WERI-Rb-1 (cell line): ENCODE data around the gene APOOL.

Source experiments
- DNase-seq: peaks from one replicate; pipeline ENCODE4 v3.0.0-alpha.2; 2020
- H3K27ac ChIP-seq: fragments of 250-450 bp; sonication (Bioruptor Pico); 2 replicates; pipeline ENCODE4 v1.5.1; 2020; ENCODE audit warnings: mild to moderate bottlenecking, moderate library complexity
- H3K27me3 ChIP-seq: fragments of 250-450 bp; sonication (Bioruptor Pico); 2 replicates; pipeline ENCODE4 v1.5.1; 2021; ENCODE audit warnings: mild to moderate bottlenecking, low read depth, moderate library complexity; ENCODE audit not compliant: insufficient read depth, severe bottlenecking
- H3K36me3 ChIP-seq: fragments of 250-450 bp; sonication (Bioruptor Pico); 2 replicates; pipeline ENCODE4 v1.5.1; 2020; ENCODE audit warnings: mild to moderate bottlenecking, moderate library complexity
- H3K4me3 ChIP-seq: 2 replicates; pipeline ENCODE4 v1.5.1; 2011; ENCODE audit warnings: low read depth, mild to moderate bottlenecking, control low read depth, low read length
- H3K9me3 ChIP-seq: fragments of 250-450 bp; sonication (Bioruptor Pico); 2 replicates; pipeline ENCODE4 v1.5.1; 2021; ENCODE audit warnings: mild to moderate bottlenecking, moderate library complexity; ENCODE audit not compliant: severe bottlenecking
- TF ChIP-seq, protein P1 (sequence below): IDR thresholded peaks from 2 replicates; pipeline ENCODE4 v1.5.1; 2011; ENCODE audit warnings: low read depth, mild to moderate bottlenecking, control low read depth, inconsistent platforms, low read length

Gene APOOL

DNA sequence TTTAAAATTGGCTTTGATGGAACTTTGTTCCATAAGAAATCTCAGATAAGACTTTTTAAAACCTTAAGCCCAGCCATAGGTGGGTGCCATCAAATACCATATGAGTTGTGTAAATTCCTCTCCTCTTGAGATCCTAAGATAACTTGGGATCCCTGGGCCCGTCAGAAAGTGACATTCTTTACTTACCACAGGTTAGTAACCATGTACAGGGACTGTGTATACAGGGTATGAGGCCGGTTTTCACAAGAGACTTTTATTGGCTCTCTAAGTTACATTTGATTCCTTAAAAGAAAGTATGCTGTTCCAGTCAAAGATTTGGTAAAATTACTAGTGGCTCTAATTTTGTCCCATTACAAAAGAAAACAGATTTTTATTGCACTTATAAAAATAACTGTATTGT lies 110.1 kb downstream of the APOOL start:
- Histone ChIP-seq H3K4me3 (no peak overlapping the region), H3K27ac (no peak overlapping the region), H3K9me3 (no peaks in the 10 kb centered on the region), H3K27me3 (no peaks in the 10 kb centered on the region), H3K36me3 (no peaks in the 10 kb centered on the region)
- no peak for DNase-seq
- TF ChIP-seq, protein P1, sequence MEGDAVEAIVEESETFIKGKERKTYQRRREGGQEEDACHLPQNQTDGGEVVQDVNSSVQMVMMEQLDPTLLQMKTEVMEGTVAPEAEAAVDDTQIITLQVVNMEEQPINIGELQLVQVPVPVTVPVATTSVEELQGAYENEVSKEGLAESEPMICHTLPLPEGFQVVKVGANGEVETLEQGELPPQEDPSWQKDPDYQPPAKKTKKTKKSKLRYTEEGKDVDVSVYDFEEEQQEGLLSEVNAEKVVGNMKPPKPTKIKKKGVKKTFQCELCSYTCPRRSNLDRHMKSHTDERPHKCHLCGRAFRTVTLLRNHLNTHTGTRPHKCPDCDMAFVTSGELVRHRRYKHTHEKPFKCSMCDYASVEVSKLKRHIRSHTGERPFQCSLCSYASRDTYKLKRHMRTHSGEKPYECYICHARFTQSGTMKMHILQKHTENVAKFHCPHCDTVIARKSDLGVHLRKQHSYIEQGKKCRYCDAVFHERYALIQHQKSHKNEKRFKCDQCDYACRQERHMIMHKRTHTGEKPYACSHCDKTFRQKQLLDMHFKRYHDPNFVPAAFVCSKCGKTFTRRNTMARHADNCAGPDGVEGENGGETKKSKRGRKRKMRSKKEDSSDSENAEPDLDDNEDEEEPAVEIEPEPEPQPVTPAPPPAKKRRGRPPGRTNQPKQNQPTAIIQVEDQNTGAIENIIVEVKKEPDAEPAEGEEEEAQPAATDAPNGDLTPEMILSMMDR, result no peak

DNA sequence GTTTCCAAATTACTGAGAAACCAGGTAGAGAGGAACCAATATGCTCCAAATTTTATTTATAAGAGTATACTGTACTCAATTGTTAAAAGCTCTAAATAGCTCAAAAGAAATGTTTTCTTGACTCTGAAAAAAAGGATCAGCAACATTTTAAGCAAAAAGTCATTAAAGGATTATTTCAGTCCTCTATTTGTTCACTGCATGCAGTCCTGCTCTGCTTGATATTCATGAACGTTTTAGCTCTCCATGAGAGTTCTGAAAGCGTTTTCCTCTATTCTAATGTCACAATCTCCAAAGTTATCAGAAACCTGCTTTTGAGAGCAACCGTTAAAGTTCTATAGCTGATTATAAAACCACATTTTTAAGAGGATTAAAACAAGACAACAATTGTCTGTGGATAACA lies 110.5 kb downstream of the APOOL start:
- TF ChIP-seq, protein P1, result no peak
- DNase-seq, result no peak
- no peak overlapping the region for H3K27ac ChIP-seq

DNA sequence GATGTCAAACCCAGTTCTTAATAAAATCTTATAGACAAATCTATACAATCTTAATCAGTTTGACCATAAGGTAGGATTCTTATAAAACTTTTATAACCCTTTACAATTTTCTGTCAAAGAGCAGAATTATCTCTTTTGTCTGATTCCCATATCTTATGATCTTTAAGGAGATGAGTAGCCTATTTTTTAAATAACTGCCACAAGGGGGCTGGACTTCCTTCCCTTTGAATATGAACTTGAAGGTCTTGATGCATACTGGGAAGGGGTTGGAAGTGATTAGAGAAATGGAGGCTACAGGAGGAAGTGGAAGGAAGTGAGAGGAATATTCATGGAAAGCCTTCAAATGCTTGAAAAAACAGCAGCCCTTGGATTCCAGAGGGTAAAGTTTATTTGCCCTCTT lies 111.1 kb downstream of the APOOL start:
- DNase-seq, result no peak
- Histone ChIP-seq H3K9me3 (no peaks in the 10 kb centered on the region), H3K27ac (no peak overlapping the region), H3K36me3 (no peaks in the 10 kb centered on the region), H3K4me3 (no peak overlapping the region), H3K27me3 (no peaks in the 10 kb centered on the region)
- TF ChIP-seq, protein P1, result no peak

More for the DNA sequence above, 110.5 kb downstream of the APOOL start:
- no peak overlapping the region for H3K4me3 ChIP-seq
- no peaks in the 10 kb centered on the region for H3K36me3 ChIP-seq
- H3K27me3 ChIP-seq, result no peaks in the 10 kb centered on the region
- no peaks in the 10 kb centered on the region for H3K9me3 ChIP-seq

DNA sequence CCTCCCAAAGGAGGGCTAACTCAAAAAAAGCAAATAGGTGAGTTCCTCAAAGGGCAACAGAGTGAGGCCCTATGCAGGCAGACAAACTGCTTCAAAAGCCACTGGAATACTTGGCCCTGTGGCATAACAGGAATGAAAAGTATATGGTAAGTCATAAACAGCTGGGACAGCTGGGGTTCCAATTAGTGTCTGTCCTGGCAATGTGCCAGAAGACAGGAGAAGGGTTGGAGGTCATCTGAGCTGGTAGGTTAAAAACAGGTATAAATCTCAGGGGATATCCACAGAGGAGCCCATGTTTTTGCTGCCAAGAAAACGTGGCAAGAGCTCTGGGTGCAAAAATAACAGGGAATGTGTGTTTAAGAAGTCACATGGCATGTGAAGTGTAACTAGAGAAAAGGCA lies 111.6 kb downstream of the APOOL start:
- H3K4me3 ChIP-seq, result no peak overlapping the region
- DNase-seq, result no peak
- TF ChIP-seq, protein P1, result no peak
- H3K27ac ChIP-seq, result no peak overlapping the region
- no peaks in the 10 kb centered on the region for H3K9me3 ChIP-seq
- no peaks in the 10 kb centered on the region for H3K36me3 ChIP-seq
- H3K27me3 ChIP-seq, result peaks cover 2% of the 10 kb centered on the region

DNA sequence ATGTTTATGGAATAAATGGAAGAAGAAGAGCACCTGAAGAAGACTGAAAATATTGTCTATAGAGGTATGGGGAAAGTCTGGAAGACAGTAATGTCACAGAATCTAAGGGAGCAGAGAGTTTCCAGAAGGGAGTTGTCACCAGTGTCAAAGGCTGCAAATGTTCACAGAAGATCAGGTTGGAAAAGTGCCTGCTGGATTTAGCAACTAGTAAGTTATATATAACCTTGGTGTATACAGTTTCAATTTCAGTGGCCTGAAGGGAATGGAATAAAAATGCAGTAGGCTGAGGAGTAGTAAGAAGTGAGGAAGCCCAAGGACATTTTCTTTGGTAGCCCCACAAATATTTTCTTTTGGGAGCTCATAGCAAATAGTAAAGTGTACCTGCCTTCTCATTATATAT lies 132.7 kb downstream of the APOOL start:
- H3K4me3 ChIP-seq, result no peak overlapping the region
- DNase-seq, result no peak
- no peaks in the 10 kb centered on the region for H3K27me3 ChIP-seq
- no peaks in the 10 kb centered on the region for H3K36me3 ChIP-seq
- H3K27ac ChIP-seq, result no peak overlapping the region
- no peaks in the 10 kb centered on the region for H3K9me3 ChIP-seq
- TF ChIP-seq, protein P1, result no peak

DNA sequence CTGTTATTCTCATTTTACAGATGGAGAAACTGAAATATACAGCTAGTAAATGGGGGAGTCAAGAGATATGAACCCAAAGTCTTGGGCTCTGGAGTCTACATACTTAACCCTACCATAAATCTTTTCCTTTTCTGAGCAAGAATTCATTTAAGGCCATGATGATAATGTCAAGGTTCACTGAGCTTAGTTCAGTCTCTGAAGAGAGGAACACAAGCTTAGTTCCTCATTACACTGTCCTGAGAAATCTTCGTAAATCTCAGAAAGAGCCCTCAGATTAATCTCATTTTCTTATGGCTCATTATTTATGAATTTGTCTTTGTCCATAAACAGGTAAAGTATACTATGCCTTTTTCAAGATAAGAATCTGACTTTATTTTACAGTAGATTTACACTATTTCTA lies 135.7 kb downstream of the APOOL start:
- Histone ChIP-seq H3K4me3 (no peak overlapping the region), H3K27me3 (no peaks in the 10 kb centered on the region), H3K27ac (no peak overlapping the region), H3K36me3 (no peaks in the 10 kb centered on the region), H3K9me3 (no peaks in the 10 kb centered on the region)
- TF ChIP-seq, protein P1, result no peak
- no peak for DNase-seq
